Prostate gland (tissue), 2 donors: Measurements from ENCODE around the gene PROKR1.

Source experiments
- CTCF ChIP-seq, 4 experiments: fragments of 200-600 bp in 2 of 4; fragments of 450-650 bp in 2 of 4; sonication (generic) in 2 of 4; IDR thresholded peaks; 1 replicate in 3 of 4; 2 replicates in 1 of 4; pipeline ENCODE4 v1.5.1; 2016 to 2019; ENCODE audit warnings: antibody characterized with exemption in 4 of 4, mild to moderate bottlenecking in 2 of 4, moderate library complexity in 2 of 4
- POLR2A ChIP-seq: fragments of 450-650 bp; IDR thresholded peaks from one replicate; pipeline ENCODE4 v1.6.1; 2016; ENCODE audit warnings: antibody characterized with exemption, mild to moderate bottlenecking

DNA sequence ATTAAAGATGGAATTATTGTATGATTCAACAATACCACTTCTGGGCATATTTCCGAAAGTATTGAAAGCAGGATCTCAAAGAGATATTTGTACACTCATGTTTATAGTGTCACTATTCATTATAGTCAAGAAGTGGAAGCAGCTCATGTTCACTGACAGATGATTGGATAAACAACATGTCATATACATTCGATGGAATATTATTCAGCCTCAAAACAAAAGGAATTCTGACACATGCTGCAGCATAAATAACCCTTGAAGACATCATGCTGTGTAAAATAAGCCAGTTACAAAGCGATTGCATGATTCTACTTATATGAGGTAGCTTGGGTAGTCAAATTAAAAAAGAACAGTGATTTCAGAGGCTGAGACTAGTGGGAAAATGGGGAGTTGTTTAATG, 39.3 kb upstream of the PROKR1 start:
- TF ChIP-seq CTCF (IDR thresholded peaks at IDR 0.05) (no peak), POLR2A (no peak)
